K562 (cell line): ENCODE measurements around the gene DOCK4. TPM values are rescaled to one million over a fixed set of nuclear protein-coding genes. Genes with fewer than 3 reads are reported as not detected.

Experiments used
- MAX ChIP-seq: sonication (generic); formaldehyde crosslinking; IDR thresholded peaks from 2 replicates; pipeline ENCODE4 v1.9.0; 2022; ENCODE audit warnings: mild to moderate bottlenecking, missing genetic modification reagents
- MTF1 ChIP-seq: fragments of 250-450 bp; sonication (Bioruptor Pico); IDR thresholded peaks from 2 replicates; pipeline ENCODE4 v1.9.0; 2021; ENCODE audit warnings: moderate library complexity, mild to moderate bottlenecking, inconsistent platforms, borderline replicate concordance
- PHTF2 ChIP-seq: fragments of 250-450 bp; sonication (Bioruptor Pico); IDR thresholded peaks from 2 replicates; pipeline ENCODE4 v1.5.0; 2021; ENCODE audit warnings: mild to moderate bottlenecking
- SRSF1 ChIP-seq: fragments of 200-400 bp; formaldehyde crosslinking; IDR thresholded peaks from 2 replicates; pipeline ENCODE4 v1.6.1; 2017; ENCODE audit warnings: mild to moderate bottlenecking, low read depth, low read length, moderate library complexity
- ZFP1 ChIP-seq: fragments of 450-650 bp; formaldehyde crosslinking; IDR thresholded peaks from 2 replicates; pipeline ENCODE4 v1.4.0; 2020; ENCODE audit warnings: mild to moderate bottlenecking, mixed read lengths
- ZMIZ1 ChIP-seq, 2 experiments: fragments of 150-350 bp in 1 of 2; IDR thresholded peaks; 2 replicates each; pipeline ENCODE4 v1.6.1; 2012 to 2016; ENCODE audit warnings: low read depth in 2 of 2, low read length in 2 of 2, mild to moderate bottlenecking in 1 of 2, moderate library complexity in 1 of 2
- ZNF121 ChIP-seq: sonication (generic); formaldehyde crosslinking; conservative IDR thresholded peaks from 2 replicates; pipeline ENCODE4 v1.8.0; 2022; ENCODE audit warnings: missing genetic modification reagents
- polyA plus RNA-seq, 8 experiments: library from polyadenylated mRNA; depleted of rRNA in 4 of 8; stranded (reverse) in 5 of 8; unstranded in 3 of 8; fragments of >200 nt; fragmentation: Nextera tagmentation in 2 of 8; fragmentation: Illumina TruSeq in 1 of 8; extraction: Ambion mirVana in 2 of 8; extraction: Trizol in 1 of 8; gene quantifications; 2 replicates each; pipeline versions ENCODE4 v1.2.1 to v1.2.3, GENCODE V29; 2011 to 2014; ENCODE audit warnings: inconsistent platforms in 1 of 8, missing spikeins in 1 of 8
- total RNA-seq, 7 experiments: library from RNA; depleted of rRNA in 6 of 7; stranded (reverse); fragments of >200 nt in 6 of 7; fragmentation: Illumina TruSeq in 2 of 7; extraction: Trizol in 2 of 7; gene quantifications; 2 replicates each; pipeline versions ENCODE4 v1.2.1 to v1.2.3, GENCODE V29; 2011 to 2021; ENCODE audit warnings: low replicate concordance in 1 of 7
- TF ChIP-seq, protein P1 (sequence below): fragments of 450-650 bp; IDR thresholded peaks from one replicate; pipeline ENCODE4 v1.6.1; 2018; ENCODE audit warnings: mild to moderate bottlenecking, moderate library complexity; ENCODE audit not compliant: partially characterized antibody

DOCK4 gene
- total and polyA plus RNA-seq, 9 of the 15 experiments (the other 6 are each of a cell fraction or from before 2014, with no cell fraction given): 0.42 to 5.7 (median 2.3) TPM

DNA sequence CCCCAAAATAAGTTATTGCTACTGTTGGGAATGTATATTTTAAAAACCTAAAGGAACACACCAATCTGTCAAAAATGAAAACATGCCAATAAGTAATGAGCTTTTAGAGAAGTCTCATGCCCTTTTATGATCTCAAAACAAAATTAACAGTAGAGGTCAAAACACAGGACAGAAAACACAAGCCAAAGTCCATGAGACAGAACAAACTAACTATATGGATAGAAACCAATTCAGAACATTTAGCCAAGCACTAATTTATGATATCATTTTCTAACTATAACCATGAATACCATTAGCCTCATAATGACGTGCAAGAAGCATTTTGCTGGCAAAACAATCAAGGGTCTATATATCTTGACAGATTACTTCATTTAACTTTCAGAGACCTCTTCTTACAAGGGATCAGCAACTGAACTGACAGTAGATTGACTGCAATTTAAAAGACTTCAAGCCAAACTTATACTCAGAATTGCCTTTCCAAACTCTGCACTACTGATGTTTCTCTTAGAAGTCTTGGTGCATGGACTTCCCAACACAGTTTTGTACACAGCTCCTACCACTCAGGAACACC lies 200.9 kb downstream of the DOCK4 start (continued):
- TF ChIP-seq, protein P1, sequence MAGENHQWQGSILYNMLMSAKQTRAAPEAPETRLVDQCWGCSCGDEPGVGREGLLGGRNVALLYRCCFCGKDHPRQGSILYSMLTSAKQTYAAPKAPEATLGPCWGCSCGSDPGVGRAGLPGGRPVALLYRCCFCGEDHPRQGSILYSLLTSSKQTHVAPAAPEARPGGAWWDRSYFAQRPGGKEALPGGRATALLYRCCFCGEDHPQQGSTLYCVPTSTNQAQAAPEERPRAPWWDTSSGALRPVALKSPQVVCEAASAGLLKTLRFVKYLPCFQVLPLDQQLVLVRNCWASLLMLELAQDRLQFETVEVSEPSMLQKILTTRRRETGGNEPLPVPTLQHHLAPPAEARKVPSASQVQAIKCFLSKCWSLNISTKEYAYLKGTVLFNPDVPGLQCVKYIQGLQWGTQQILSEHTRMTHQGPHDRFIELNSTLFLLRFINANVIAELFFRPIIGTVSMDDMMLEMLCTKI: no peak
- TF ChIP-seq MAX (CRISPR knock-in tag) (no peak), MTF1 (CRISPR knock-in tag) (no peak), ZNF121 (CRISPR knock-in tag) (no peak), ZMIZ1 (IDR thresholded peaks at IDR 0.05; ENCODE audit: low read depth in 2 of 2, low read length in 2 of 2) (no peak), PHTF2 (CRISPR knock-in tag) (no peak), SRSF1 (no peak), ZFP1 (no peak)
